DND-41 (cell line): ENCODE data around the gene CCNJL.

Experiments used
- ATAC-seq: fragments of 200-7000 bp; cut with Tn5 transposase; 3 replicates; pipeline ENCODE4 v1.9.1; 2021; ENCODE audit warnings: low read depth; ENCODE audit not compliant: insufficient read depth
- DNase-seq: peaks from one replicate; pipeline ENCODE4 v3.0.0-alpha.2; 2020
- H2AFZ ChIP-seq: 2 replicates; pipeline ENCODE4 v1.6.0; 2012; ENCODE audit warnings: low read depth, low read length
- H3K27ac ChIP-seq: 2 replicates; pipeline ENCODE4 v1.5.1; 2012; ENCODE audit warnings: low read length, inconsistent platforms
- H3K27me3 ChIP-seq: fragments of 200-600 bp; sonication (generic); 2 replicates; pipeline ENCODE4 v1.6.0; 2012; ENCODE audit warnings: low read length, mild to moderate bottlenecking, inconsistent platforms; ENCODE audit not compliant: insufficient read depth, poor library complexity
- H3K36me3 ChIP-seq: 2 replicates; pipeline ENCODE4 v1.5.1; 2012; ENCODE audit warnings: low read length, inconsistent platforms; ENCODE audit not compliant: insufficient read depth
- H3K4me1 ChIP-seq: 2 replicates; pipeline ENCODE4 v1.5.1; 2012; ENCODE audit warnings: mild to moderate bottlenecking, low read length; ENCODE audit not compliant: insufficient read depth
- H3K4me2 ChIP-seq: 2 replicates; pipeline ENCODE4 v1.6.0; 2012; ENCODE audit warnings: mild to moderate bottlenecking, moderate library complexity, low read length, inconsistent platforms; ENCODE audit not compliant: insufficient read depth
- H3K4me3 ChIP-seq, 2 experiments: fragments of 200-600 bp in 1 of 2; shearing (Covaris generic) in 1 of 2; 2 replicates each; pipeline ENCODE4 v1.5.1; 2012 to 2016; ENCODE audit warnings: inconsistent platforms in 2 of 2, low read length in 2 of 2, mild to moderate bottlenecking in 2 of 2, low read depth in 1 of 2, moderate library complexity in 1 of 2
- H3K79me2 ChIP-seq: 2 replicates; pipeline ENCODE4 v1.6.0; 2012; ENCODE audit warnings: low read length, inconsistent platforms; ENCODE audit not compliant: insufficient read depth
- H3K9ac ChIP-seq: 2 replicates; pipeline ENCODE4 v1.6.0; 2012; ENCODE audit warnings: low read depth, mild to moderate bottlenecking, inconsistent platforms, low read length, moderate library complexity
- H3K9me3 ChIP-seq: 2 replicates; pipeline ENCODE4 v1.5.1; 2012; ENCODE audit warnings: low read length, moderate library complexity, mild to moderate bottlenecking, inconsistent platforms; ENCODE audit not compliant: insufficient read depth, severe bottlenecking
- H4K20me1 ChIP-seq: 2 replicates; pipeline ENCODE4 v1.6.0; 2012; ENCODE audit warnings: low read length; ENCODE audit not compliant: insufficient read depth
- EZH2 ChIP-seq: IDR thresholded peaks from 3 replicates; pipeline ENCODE4 v1.6.1; 2012; ENCODE audit warnings: borderline replicate concordance, low read depth, mild to moderate bottlenecking, moderate library complexity, low read length, inconsistent platforms; ENCODE audit not compliant: severe bottlenecking
- TF ChIP-seq, protein P1 (sequence below): IDR thresholded peaks from 2 replicates; pipeline ENCODE4 v1.5.1; 2012; ENCODE audit warnings: borderline replicate concordance, low read length, moderate library complexity, mild to moderate bottlenecking; ENCODE audit not compliant: poor library complexity, severe bottlenecking; ENCODE audit errors: extremely low read depth

Gene CCNJL

DNA sequence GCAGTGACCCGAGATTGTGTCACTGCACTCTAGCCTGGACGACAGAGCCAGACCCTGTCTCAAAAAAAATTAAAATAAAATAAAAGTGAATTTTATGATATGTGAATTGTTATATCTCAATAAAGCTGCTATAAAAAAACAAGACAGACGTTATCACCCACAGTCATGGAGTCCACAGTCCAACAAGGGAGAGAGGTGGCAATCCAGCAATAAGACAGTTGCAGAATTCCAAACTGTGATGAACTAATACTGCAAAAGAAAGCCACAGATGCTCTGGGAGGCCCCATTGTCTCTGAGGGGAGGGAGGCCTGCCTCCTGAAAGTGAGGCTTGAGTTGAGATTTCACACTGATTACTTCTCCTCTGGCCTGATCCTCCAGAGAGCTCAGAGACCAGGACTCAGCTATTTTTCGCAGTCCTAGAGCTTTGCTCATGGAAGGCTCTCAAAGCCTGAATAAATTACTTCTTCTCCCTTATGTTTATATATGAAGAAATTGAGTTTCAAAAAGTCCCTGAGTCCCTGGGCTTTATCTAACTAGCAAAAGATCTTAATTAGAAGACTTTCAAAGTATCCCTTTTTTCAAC lies 28.0 kb downstream of the CCNJL start:
- DNase-seq (no peak), ATAC-seq (no peak)
- H2AFZ ChIP-seq, result no peak overlapping the region
- H3K9ac ChIP-seq, result no peak overlapping the region
- no peaks in the 10 kb centered on the region for H4K20me1 ChIP-seq
- no peak overlapping the region for H3K4me3 ChIP-seq
- H3K4me2 ChIP-seq, result no peak overlapping the region
- H3K27ac ChIP-seq, result no peak overlapping the region
- no peaks in the 10 kb centered on the region for H3K9me3 ChIP-seq
- H3K4me1 ChIP-seq, result no peaks in the 10 kb centered on the region
- H3K36me3 ChIP-seq, result no peaks in the 10 kb centered on the region
- H3K79me2 ChIP-seq, result no peaks in the 10 kb centered on the region
- H3K27me3 ChIP-seq, result no peaks in the 10 kb centered on the region
- TF ChIP-seq, protein P1, sequence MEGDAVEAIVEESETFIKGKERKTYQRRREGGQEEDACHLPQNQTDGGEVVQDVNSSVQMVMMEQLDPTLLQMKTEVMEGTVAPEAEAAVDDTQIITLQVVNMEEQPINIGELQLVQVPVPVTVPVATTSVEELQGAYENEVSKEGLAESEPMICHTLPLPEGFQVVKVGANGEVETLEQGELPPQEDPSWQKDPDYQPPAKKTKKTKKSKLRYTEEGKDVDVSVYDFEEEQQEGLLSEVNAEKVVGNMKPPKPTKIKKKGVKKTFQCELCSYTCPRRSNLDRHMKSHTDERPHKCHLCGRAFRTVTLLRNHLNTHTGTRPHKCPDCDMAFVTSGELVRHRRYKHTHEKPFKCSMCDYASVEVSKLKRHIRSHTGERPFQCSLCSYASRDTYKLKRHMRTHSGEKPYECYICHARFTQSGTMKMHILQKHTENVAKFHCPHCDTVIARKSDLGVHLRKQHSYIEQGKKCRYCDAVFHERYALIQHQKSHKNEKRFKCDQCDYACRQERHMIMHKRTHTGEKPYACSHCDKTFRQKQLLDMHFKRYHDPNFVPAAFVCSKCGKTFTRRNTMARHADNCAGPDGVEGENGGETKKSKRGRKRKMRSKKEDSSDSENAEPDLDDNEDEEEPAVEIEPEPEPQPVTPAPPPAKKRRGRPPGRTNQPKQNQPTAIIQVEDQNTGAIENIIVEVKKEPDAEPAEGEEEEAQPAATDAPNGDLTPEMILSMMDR, result no peak
- TF ChIP-seq EZH2, result no peak

DNA sequence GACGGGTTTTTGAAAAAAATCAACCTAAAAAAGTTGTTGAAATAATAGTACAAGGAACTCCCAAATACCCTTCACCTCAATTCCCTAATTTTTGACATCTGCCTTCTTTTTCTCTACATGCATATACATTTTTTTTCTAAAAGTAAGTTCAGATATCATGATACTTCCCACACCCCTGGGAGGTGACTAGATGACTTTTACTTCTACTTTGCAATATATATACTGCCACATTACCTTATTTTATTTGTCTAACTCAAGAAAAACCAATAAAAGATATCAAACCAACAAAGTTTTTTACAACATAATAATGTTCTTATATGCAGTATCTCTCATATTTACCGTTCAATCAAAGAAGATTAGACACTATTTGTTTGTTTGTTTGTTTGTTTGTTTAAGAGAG lies 31.1 kb downstream of the CCNJL start:
- DNase-seq, result no peak
- no peak overlapping the region for H3K9ac ChIP-seq
- TF ChIP-seq, protein P1, result no peak
- no peak for TF ChIP-seq EZH2
- H3K4me1 ChIP-seq, result no peaks in the 10 kb centered on the region
- no peak for ATAC-seq
- no peak overlapping the region for H3K4me3 ChIP-seq
- no peaks in the 10 kb centered on the region for H3K9me3 ChIP-seq
- H3K27me3 ChIP-seq, result no peaks in the 10 kb centered on the region
- no peaks in the 10 kb centered on the region for H3K36me3 ChIP-seq
- no peaks in the 10 kb centered on the region for H3K79me2 ChIP-seq
- no peaks in the 10 kb centered on the region for H4K20me1 ChIP-seq
- no peak overlapping the region for H3K4me2 ChIP-seq
- no peak overlapping the region for H2AFZ ChIP-seq
- H3K27ac ChIP-seq, result no peak overlapping the region

GRCh38 chr5:160280384-160281095 lies 31.8 kb downstream of the CCNJL start:
- Histone ChIP-seq H3K9me3 (no peaks in the 10 kb centered on the region), H3K79me2 (no peaks in the 10 kb centered on the region), H3K9ac (no peak overlapping the region), H3K27me3 (no peaks in the 10 kb centered on the region), H3K36me3 (no peaks in the 10 kb centered on the region), H2AFZ (no peak overlapping the region), H3K4me2 (no peak overlapping the region), H4K20me1 (no peaks in the 10 kb centered on the region), H3K4me1 (no peaks in the 10 kb centered on the region), H3K27ac (no peak overlapping the region), H3K4me3 (no peak overlapping the region)
- ATAC-seq (no peak), DNase-seq (no peak)
- TF ChIP-seq, protein P1, result no peak
- TF ChIP-seq EZH2, result no peak
